A673 (cell line): ENCODE results near the gene LRRC72.

ENCODE experiments used
- EZH2 ChIP-seq: fragments of 200-600 bp; sonication (generic); IDR thresholded peaks from 2 replicates; pipeline ENCODE4 v1.6.1; 2017; ENCODE audit warnings: borderline replicate concordance, low read depth, mild to moderate bottlenecking, mixed read lengths, antibody characterized with exemption, low read length; ENCODE audit not compliant: poor library complexity, severe bottlenecking
- TF ChIP-seq, protein P1 (sequence below): fragments of 300-800, 200-600 bp; sonication (generic); conservative IDR thresholded peaks from 2 replicates; pipeline ENCODE4 v1.5.1; 2017; ENCODE audit warnings: low read depth, mild to moderate bottlenecking, antibody characterized with exemption, low read length, moderate library complexity, mixed read lengths

DNA sequence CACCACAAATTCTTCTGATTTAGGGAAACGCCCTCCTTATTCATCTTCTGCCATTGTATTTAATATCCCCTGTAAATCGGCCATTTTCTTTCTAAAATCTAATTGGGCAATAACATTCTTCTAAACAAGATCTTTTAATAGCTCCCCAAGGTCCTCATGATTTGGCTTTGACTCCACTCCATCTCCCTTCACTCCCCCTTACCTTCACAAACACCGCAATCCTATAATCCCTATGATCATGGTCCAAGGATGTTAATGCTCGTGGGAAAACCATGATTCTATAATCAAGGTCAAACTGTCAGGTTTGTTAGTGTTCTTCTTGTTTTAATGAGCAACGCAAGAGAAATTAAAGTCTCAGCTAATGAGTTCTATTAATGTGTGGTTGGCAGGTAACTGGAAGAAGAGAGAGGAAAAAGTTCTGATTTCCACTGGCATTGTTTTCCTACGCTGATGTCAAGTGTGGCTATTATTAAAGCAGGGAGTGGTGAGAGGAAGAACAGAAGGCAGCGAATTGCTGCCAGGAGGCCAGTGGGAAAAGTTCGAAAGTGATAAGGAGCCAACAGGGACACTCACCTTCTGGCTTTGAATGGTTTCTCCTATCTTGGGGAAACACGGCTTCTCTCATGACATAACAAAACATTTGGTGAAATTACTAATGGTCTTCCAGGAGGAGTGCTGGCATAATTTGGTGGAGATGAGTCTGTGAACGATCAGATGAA is 28.1 kb downstream of the LRRC72 start:
- TF ChIP-seq, protein P1, sequence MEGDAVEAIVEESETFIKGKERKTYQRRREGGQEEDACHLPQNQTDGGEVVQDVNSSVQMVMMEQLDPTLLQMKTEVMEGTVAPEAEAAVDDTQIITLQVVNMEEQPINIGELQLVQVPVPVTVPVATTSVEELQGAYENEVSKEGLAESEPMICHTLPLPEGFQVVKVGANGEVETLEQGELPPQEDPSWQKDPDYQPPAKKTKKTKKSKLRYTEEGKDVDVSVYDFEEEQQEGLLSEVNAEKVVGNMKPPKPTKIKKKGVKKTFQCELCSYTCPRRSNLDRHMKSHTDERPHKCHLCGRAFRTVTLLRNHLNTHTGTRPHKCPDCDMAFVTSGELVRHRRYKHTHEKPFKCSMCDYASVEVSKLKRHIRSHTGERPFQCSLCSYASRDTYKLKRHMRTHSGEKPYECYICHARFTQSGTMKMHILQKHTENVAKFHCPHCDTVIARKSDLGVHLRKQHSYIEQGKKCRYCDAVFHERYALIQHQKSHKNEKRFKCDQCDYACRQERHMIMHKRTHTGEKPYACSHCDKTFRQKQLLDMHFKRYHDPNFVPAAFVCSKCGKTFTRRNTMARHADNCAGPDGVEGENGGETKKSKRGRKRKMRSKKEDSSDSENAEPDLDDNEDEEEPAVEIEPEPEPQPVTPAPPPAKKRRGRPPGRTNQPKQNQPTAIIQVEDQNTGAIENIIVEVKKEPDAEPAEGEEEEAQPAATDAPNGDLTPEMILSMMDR = no peak
- no peak for TF ChIP-seq EZH2
